Activated CD4-positive, alpha-beta T cell treated with anti-CD3 and anti-CD28 coated beads, Interleukin-2, Interleukin-6, amounts not matched to agents 100 ng/mL and 50 ng/mL, durations not matched to agents 16 hours and 8 hours (primary cell): ENCODE measurements around the gene MLC1.

Experiments used
- DNase-seq: peaks from one replicate; pipeline ENCODE4 v3.0.0-alpha.2; 2020

The MLC1 gene

GRCh38 chr22:50034126-50035081, 50.8 kb downstream of the MLC1 start:
- no peak for DNase-seq

- no peak for DNase-seq
Measured at GRCh38 chr22:50032941-50033601, 52.2 kb downstream of the MLC1 start.

GRCh38 chr22:50032109-50032871, 52.9 kb downstream of the MLC1 start:
- DNase-seq = no peak

- no peak for DNase-seq
Measured at GRCh38 chr22:50031189-50032091, 53.8 kb downstream of the MLC1 start.

GRCh38 chr22:50030297-50031188, 54.7 kb downstream of the MLC1 start:
- DNase-seq = peak; percentile 94

- DNase-seq = peak; percentile 51
Measured at GRCh38 chr22:50027639-50028537, 57.3 kb downstream of the MLC1 start.

- DNase-seq = no peak
Measured at GRCh38 chr22:50025993-50026392, 59.2 kb downstream of the MLC1 start.

- no peak for DNase-seq
Measured at GRCh38 chr22:50022171-50022819, 62.9 kb downstream of the MLC1 start.

- DNase-seq = no peak
Measured at GRCh38 chr22:50020606-50021005, 64.6 kb downstream of the MLC1 start.

- no peak for DNase-seq
Measured at GRCh38 chr22:50019316-50019715, 65.9 kb downstream of the MLC1 start.

- peak; percentile 79 for DNase-seq
Measured at GRCh38 chr22:50018608-50019285, 66.5 kb downstream of the MLC1 start.

GRCh38 chr22:50017701-50018224, 67.5 kb downstream of the MLC1 start:
- DNase-seq = no peak

GRCh38 chr22:50016988-50017700, 68.1 kb downstream of the MLC1 start:
- DNase-seq = peak; percentile 93

GRCh38 chr22:50016308-50016987, 68.8 kb downstream of the MLC1 start:
- no peak for DNase-seq

GRCh38 chr22:50015451-50016307, 69.5 kb downstream of the MLC1 start:
- DNase-seq = no peak

GRCh38 chr22:50014655-50015401, 70.4 kb downstream of the MLC1 start:
- DNase-seq = peak; percentile 29
